ENCODE results near the gene SMG7.

The SMG7 gene

DNA sequence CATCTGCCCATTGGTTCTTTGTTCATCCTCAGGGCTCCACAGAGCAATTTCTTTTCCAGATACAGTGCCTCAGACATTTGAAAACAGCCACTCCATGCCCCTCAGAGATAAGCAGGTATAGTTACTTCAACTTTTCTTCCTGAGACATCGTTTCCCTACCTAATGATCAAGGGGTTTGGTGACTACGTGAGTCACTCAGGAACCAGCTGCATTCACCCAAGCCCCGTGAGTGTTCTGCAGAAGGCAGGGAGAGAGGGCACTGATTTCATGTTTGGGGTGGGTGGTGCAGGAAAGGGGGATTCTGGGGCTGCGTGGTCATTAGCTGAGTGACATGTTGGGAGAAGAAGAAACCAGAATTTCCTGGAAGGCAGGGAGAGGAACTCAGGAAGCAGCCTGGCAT, 93.0 kb downstream of the SMG7 start:
- DNase-seq (ENCODE audit: low spot score): no peak

DNA sequence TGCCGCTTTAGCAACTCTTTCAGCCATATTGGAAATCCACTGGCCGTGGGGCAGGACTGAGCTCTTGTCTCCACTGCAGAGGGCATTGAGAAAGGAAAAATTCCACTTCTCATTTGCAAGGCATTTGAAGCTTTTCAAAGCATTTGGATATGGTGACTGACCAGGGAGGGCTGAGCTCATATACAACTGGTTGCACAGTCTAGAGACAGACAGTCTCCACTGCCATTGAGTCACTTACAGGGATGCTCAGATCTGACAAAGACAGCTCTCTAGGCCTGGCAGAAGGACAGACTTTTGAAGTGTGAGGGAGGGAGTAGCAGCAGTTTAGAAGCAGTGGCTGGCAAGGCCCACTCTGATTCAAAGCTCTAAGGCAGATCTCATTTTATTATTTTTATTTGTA, 93.7 kb downstream of the SMG7 start:
- DNase-seq (ENCODE audit: low spot score): no peak

DNA sequence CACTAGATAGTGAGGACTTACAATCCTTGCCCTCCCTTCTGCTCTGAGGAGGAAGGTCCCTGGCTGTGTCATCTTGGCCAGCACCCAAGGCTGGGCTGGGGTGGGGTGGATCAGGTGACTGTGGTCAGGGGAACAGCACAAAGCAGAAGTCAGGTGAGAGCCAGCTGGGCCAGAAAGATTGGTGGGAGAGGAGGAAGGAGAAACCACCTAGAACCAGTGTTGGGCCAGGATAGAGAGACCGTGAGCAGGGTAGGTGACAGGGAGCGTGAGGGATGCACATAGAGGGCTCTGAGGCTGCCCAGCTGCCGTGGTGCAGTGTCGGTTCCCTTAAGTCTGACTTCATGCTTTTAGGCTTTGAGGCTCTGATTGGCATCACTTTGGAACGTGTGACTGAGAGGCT, 95.3 kb downstream of the SMG7 start:
- no peak for DNase-seq (ENCODE audit: low spot score)

DNA sequence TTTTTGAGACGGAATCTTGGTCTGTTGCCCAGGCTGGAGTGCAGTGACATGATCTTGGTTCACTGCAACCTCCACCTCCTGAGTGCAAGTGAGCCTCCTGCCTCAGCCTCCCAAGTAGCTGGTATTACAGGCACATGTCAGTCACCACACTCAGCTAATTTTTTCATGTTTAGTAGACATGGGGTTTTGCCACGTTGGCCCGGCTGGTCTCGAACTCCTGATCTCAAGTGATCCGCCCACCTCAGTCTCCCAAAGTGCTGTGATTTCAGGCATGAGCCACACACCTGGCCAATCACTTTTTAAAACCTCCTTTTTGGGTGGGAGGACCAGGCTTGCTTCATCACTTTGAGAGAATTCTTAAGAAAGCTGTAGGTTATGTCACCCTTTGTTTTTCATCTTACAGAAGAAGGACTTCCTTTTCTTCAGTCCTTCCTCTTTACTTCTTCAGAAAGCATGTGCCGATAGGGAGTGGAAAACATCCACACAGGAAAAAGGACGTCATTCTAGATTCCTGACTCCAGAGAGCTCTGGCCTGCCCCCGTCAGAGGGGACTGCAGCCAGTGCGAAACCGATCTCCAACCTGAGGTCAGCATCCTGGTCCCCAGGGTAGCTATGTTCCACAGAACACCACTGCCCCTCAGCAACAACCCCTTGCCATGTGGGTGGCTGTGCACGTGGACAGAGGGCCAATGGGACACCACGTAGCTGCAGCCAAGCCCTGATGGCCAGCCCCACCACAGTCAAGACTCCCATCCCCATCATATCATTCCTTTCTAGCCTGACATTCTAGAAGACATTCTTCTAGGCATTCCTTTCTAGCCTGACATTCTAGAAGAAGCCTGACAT, 96.1 kb downstream of the SMG7 start:
- no peak for DNase-seq (ENCODE audit: low spot score)

DNA sequence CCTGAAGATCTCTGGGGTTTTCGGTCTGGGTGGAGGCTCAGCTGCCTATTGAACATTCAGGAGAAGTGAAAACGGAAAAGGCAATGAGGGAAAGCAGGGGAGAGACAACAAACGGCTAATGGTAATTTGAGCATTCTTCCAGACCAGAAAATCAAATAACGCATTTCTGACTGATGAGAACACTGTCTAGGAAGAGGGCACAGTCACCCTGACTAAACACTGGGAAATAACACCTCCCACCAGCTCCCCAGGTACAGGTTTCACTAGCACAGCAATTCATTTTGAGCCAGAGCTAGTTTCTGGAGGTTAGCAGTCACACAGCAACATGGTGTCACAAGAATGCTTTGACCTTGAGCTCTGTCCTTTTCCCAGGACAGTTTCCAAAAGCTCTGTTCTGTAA, 96.8 kb downstream of the SMG7 start:
- no peak for DNase-seq (ENCODE audit: low spot score)

DNA sequence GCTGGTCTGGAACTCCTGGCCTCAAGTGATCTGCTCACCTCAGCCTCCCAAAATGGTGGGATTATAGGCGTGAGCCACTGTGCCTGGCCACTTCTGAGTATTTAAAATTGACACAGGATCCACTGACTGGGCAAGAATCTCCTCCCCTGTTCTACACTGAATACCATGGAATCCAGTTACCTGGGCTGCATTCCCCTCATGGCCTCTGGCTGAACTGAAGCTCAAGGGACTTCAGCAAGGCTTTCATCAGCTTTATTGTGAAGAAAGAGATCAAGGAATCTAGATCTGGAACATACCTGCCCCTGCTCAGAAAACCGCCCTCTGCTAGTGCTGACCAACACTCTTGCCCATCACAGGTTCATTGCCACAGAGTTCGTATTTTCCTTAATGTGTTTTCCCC, 97.5 kb downstream of the SMG7 start:
- DNase-seq (ENCODE audit: low spot score): no peak

DNA sequence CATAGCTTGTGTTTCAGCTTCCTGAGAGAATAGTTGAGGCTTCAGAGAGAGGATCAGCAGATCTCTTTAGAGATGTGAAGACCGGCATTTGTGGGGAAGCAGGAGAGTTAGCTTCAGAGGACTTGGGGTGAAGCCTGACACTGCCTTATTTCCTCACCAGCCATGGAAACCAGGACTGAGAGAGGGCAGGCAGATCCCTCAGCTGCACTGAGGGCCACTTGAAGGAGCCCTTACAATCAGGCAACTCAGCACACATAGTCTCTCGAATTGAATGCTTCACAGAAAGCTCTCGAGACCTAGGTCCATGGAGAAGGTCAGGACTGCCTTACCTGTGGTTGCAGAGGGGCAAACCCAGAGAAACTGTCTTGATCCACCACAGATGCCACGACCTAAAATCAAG, 98.2 kb downstream of the SMG7 start:
- DNase-seq (ENCODE audit: low spot score): no peak

DNA sequence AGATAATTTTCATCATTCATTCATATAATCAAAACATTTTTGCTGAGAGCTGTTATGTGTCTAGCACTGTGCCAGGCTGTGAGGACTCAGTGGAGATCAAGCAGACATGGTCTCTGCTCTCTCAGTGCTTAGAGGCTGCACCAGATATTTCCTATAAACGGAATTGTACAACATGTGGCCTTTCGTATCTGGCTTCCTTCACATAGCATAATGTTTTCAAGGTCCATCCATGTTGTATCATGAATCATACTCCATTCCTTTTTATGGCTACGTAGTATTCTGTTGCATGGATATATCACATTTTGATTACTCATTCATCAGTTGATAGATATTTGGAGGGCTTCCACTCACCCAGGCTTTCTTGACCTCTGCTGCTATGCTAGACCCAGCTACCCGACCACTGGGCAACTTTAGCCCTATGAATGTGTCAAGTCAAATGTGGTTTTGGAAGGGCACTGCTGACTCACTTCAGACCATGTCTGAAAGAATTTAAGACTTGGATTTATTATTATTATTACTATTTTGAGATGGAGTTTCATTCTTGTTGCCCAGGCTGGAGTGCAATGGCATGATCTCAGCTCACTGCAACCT, 99.5 kb downstream of the SMG7 start:
- no peak for DNase-seq (ENCODE audit: low spot score)

DNA sequence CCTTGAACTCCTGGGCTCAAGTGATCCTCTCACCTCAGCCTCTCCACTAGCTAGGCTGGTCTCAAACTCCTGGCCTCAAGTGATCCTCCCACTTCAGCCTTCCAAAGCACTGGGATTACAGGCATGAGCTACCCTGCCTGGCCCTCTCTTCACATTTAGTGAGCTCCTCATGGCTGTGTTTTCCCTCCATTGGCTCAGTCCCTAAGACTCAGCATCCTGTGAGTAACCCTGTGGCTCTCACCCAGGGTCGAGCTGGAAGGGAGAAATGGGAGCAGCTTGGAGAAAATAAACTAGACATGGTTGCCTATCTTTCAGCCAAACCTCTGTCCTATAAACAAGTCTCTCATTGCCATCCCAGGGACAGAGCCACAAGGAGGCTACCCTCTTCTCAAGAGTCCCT, 100.4 kb downstream of the SMG7 start:
- no peak for DNase-seq (ENCODE audit: low spot score)

DNA sequence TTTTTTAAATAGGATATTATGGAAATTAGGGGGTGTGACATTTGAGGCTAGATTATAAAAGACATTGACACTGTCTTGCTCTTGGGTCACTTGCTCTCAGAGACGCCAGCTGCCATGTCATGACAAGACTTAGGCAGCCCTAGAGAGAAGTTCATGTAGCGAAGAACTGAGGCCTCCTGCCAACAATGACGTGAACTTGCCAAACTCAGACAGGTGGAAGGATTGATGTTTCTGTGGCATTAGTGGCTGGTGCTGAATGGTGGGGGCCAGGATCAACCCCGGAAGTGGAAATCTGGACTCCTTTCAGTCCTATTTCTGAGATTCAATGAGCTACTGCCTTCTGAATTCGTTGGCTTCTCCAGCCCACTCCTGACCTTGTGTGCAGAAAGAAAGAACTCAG, 103.3 kb downstream of the SMG7 start:
- DNase-seq (ENCODE audit: low spot score): no peak

DNA sequence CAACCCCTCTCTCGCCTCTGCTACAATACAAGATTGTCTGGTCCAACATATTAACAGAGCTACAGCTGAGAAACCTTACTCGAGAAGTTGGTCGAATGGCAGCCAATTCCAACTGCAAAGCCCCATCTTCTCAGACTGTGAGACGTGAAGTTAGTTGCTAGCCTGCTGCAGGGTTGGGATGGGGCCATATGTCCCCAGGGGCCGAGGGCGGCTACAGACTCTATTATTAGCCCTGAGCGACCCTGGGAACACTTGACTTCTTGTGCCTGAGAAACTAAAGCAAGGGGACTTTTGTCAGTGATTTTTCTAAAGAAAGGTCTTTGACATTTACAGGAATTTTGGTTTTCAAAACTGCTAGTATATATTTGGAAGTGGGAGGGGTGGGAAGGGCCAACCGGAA, 104.2 kb downstream of the SMG7 start:
- DNase-seq (ENCODE audit: low spot score): no peak

DNA sequence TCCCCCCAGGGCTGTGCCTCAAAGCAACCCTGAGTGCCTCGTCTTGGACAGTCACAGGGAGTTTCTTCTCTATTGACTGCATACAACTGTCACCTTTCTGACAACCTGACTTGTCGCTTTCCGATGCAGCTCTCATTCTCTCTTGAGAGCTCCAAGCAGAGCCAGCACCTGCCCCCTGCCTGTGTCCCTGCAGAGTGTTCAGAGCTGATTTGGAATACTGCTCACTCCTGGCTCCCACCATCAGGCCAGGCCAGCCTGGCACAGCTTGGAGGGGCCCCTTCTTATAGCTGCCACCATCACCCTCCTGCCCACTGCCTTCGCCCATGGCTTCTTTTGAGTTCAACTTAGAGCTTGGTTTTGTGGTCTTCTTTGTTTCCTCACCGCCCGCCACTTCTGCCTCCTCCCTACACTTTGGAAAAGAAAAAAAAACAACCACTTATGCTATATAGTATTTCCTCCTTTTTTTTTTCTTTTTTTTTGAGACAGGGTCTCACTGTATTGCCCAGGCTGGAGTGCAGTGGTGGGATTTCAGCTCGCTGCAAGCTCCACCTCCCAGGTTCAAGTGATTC, 105.7 kb downstream of the SMG7 start:
- DNase-seq (ENCODE audit: low spot score): no peak

DNA sequence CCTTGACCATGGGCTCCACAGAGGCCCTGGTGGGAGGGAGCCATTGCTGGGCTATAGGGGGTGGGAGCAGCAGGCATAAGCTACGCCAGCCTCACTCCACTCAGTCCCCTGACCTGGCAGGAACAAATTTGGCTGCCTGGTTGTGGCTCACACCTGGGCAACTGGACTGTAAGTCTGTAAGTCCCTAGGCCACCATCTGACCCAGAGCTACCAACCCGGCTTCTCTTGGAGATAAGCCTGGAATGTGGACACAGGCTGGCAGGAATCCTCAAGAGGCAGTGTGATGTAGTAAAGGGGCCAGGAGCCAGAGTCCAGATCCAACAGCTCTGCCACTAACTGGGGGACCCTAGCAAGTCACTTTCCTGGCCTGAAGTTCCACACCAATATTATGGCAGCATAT, 106.6 kb downstream of the SMG7 start:
- DNase-seq (ENCODE audit: low spot score): no peak

DNA sequence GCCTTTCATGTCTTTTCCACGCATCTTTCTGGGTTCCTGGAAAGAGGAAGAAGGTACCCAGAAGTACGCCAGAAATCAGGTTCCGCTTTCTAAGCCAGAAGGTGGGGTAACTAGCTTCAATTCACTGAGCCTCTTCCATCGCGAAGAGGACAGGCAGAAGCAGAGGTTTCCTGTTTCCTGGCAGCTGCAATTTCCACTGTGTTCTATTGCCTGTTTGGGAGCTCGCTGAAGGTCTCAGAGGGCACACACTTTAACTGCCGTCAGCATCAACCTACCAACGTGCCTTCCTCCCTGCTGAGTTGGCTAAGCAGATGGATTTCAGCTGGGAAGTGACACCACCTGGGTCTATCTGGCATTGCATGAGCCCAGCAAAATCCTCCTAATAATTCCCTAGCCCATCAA, 108.0 kb downstream of the SMG7 start:
- DNase-seq (ENCODE audit: low spot score): peak; percentile 40

DNA sequence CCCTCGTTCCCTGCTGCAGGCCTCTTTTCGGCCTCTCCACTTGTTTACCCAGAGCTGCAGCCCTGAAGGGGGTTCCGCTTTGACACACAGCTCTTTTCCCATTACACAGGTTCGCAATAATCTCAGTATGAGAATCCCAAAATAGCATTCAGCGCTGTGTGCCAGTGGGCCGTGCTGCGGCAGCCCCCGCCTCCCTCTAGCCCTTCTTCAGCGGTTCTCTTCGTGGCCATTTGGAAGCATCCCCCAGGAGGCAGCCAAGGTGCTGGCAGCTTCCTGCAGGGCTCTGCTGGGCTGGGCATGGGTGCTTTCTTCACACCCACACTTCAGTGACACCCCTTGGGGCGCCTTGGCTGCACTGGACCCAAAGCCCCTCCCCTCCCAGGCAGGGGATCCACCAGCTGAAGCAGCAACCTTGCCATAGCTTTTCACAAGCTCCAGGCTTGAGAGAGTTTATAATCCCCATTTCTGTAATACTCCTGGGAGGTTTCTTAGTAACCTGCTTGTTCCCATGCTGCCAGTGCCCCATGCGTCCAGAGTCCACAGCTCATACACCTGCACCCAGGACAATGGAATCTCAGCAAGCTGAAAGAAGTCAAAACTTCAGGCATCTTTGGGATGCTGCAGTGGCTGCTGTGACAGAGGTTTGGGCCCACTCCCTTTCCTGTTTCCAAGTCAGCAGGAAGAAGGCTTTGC, 109.9 kb downstream of the SMG7 start:
- DNase-seq (ENCODE audit: low spot score): no peak

DNA sequence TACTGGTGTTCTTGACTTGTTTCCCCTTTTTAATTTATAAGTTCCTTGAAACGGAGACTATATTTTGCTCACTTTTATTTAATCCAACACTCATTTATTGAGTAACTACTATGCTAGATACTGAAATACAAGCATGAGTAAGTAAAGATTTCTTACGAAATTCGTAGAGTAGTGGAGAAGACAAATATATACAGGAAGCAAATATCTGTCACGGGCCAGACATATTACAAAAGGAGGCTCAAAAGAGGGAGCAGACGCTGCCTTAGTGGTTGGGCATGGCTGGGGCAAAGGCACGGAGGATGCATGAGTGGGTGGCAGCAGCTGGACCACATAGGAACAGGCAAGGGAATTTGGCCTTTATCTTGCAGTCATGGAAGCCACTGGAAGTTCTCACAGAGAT, 111.2 kb downstream of the SMG7 start:
- no peak for DNase-seq (ENCODE audit: low spot score)

DNA sequence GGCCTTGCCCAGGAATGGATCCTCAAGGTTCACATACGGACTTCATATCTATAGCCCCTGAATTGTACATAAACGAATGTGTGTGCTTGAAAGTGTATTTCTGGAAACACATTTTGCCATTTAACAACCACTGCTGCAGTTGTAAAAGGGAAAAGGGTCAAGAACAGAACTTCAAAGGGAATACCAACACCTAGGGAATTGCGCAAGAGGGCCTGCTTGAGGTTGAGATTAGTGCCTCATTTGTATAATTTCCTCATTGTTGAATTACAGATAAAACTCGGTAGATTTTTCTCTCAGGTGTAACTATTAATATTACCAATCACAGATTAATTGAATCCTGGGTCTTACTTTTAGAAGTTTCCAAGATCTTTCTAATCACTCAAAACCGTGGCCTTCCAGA, 111.8 kb downstream of the SMG7 start:
- no peak for DNase-seq (ENCODE audit: low spot score)

DNA sequence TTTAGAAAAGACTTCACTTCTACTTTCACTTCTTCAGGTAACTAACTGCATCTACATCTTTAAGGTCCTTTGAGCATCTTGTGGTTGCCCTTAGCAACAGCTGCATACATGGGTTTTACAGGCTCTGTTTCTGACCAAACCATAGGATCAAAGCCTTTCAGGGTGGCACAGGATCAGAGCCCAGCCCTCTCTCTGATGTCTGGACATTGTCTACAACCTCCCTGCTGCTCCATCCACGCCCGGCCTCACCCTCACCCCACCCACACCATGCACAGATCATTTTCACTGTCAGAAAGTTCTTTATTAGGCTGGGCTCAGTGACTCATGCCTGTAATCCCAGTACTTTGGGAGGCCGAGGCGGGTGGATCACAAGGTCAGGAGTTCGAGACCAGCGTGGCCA, 112.7 kb downstream of the SMG7 start:
- peak; percentile 7 for DNase-seq (ENCODE audit: low spot score)

DNA sequence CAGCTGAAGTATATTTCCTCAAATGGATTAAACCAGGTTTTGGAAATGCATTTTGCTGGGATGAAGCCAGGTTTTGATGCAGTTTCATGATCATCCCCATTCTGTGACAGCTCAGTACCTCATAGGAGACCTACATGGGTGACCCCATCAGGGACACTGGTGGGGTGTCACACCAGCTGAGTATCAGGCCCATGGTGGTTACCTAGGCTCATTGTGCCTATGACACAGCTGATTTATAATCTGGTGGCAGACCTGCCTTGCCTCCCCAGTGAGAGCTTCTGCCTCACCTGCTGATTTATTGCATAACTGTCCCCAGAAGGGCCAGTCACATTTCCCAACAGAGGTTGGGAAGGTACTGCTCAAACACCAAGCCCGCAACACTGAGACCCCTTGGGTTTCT, 114.2 kb downstream of the SMG7 start:
- no peak for DNase-seq (ENCODE audit: low spot score)

DNA sequence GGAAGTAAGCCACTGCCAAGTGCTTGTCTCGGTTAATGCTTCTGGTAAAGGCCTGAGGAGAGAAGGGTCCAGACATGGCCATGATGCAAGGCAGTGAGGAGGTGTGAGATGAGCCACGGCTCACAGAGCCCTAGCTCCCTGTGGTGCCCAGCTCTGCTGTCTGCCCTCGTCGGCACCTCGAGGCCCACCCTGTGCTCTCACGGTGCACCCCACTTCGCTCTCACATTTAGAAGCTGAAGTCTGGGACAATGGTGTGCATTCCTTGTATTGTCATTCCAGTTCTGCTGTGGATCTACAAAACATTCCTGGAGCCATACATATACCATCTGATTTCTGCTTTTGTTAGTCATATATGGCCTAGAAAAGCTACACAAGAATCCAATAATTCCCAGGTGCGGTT, 114.6 kb downstream of the SMG7 start:
- no peak for DNase-seq (ENCODE audit: low spot score)

DNA sequence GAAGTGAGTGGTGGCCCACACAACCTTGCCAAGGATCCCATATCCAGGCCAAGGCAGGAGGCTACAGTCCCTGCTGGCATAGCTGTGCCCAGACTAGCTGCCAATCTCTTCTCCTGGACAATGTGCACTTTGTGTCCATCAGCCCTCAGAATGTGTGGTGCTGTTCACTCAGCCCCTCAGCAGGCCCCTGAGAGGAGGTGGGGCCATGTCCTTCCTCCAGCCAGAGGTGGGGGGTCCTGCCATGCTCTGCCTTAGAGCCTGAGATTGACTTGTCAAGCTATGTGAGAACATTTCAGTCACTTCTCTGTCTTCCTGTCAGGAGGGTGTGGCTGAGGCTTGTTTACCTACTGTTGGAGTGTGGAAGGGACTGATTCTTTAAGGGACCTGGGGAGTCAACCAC, 116.5 kb downstream of the SMG7 start:
- no peak for DNase-seq (ENCODE audit: low spot score)

DNA sequence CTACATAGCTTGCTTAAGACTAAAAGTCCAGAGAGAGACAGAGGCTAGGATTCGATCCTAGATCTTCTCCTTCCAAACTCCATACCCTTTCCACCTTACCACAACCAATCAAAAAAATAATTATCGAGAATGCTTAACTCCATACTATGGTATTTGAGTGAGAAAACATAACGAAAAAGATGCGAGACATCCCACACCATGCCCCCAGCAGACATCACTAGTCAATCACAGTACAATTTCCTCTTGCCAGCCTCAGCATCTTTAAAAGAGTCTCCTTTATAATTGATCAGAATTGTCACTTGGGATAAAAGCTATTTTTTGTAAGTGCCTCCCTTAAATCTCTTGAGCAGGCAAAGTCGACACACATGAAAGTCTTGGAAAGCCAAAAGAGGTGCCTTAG, 117.1 kb downstream of the SMG7 start:
- no peak for DNase-seq (ENCODE audit: low spot score)

DNA sequence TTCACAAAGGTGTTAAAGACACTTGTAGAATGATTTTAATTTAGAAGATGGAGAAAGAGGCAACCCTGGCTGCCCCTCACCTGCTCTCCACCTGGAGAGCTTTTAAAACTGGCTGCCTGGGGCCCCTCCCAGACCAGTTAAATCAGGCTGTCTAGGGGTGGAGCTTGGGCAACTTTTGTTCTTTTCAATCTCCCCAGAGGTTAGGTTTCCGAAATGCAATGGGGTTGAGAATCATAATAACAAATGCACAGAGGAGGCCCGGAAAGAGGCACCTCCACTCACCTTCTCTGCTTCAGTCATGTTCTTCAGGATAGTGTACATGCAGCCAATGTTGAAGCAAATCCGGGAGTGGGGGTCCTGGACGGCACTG, 117.6 kb downstream of the SMG7 start:
- no peak for DNase-seq (ENCODE audit: low spot score)

Measured in SK-N-DZ (cell line).